Measurements from ENCODE around the gene KCNE4. TPM values are rescaled to one million over a fixed set of nuclear protein-coding genes. Genes with fewer than 3 reads are reported as not detected.
A peak's percentile ranks its signal among the peaks of the same experiment; 100 is the strongest.

KCNE4 gene
- total and polyA plus RNA-seq, 9 of the 15 experiments (the other 6 are each of a cell fraction or from before 2014, with no cell fraction given), result not detected

- Histone ChIP-seq H2AFZ (ENCODE audit: low read depth, low read length) (peak overlapping the region; percentile 59; the same call in 1 of the 2 replicates), H3K4me3 (no peak overlapping the region), H3K9me3 (replicated peaks; ENCODE audit: control insufficient read depth, insufficient read depth, low read depth, low read length) (no peaks in the 10 kb centered on the region), H3K36me3 (ENCODE audit: control insufficient read depth, insufficient read depth, low read length) (no peaks in the 10 kb centered on the region), H3K27me3 (ENCODE audit: control insufficient read depth in 2 of 2, insufficient read depth in 2 of 2, low read length in 2 of 2) (no peaks in the 10 kb centered on the region), H3K79me2 (ENCODE audit: control insufficient read depth, insufficient read depth, low read length) (no peaks in the 10 kb centered on the region), H3K9ac (ENCODE audit: insufficient read depth in 1 of 2, low read depth in 2 of 2, low read length in 2 of 2) (no peak overlapping the region), H3K9me1 (ENCODE audit: control insufficient read depth, insufficient read depth, low read length) (no peaks in the 10 kb centered on the region), H3K4me2 (ENCODE audit: insufficient read depth, low read length) (no peak overlapping the region), H4K20me1 (replicated peaks; ENCODE audit: control insufficient read depth, insufficient read depth, low read length) (no peaks in the 10 kb centered on the region), H3K4me1 (replicated peaks in 1 of 2; ENCODE audit: control insufficient read depth in 2 of 2, insufficient read depth in 2 of 2, low read length in 2 of 2) (peaks cover 10 to 39% of the 10 kb centered on the region in 2 experiments; a peak in 4 of 5 replicates), H3K27ac (ENCODE audit: extremely low read depth, low read depth, low read length) (no peak overlapping the region)
- intact Hi-C loops (cut with micrococcal nuclease) (no loop called here), in situ Hi-C loops (cut with MboI) (no loop called here)
- ATAC-seq (no peak), DNase-seq (ENCODE audit: extremely low read depth in 1 of 4, low spot score in 3 of 4) (no peak), FAIRE-seq (no peak)
- ChIA-PET POLR2A (interaction anchor here (1.4 kb wide), 2 partner anchors 11 to 21 kb away, joined by 3 to 4 read pairs; no protein-coding TSS in a partner anchor), CTCF (ENCODE audit: low intra/inter-chr PET ratio) (no interaction called here)
- WGBS (ENCODE audit: insufficient coverage, low coverage, missing lambda C conversion rate), result 78% methylated on average over 14 of the region's 14 CpGs
- BruUV-seq (replicated peaks), result no TSS peak
- no peak for TF ChIP-seq TRIM28 (IDR thresholded peaks at IDR 0.05)
- TF ChIP-seq NR2C1 (IDR thresholded peaks at IDR 0.05), result peak; percentile 74
- TF ChIP-seq NR2C1 (tag; IDR thresholded peaks at IDR 0.05), result peak; percentile 78
- peak; percentile 81 for TF ChIP-seq ESRRA (IDR thresholded peaks at IDR 0.05; ENCODE audit: borderline replicate concordance, low read depth)
- peak; percentile 63 for TF ChIP-seq ZBTB33 (CRISPR knock-in tag; IDR thresholded peaks at IDR 0.05)
- no peak for TF ChIP-seq NR2C2 (CRISPR knock-in tag; IDR thresholded peaks at IDR 0.05)
- TF ChIP-seq NR2C2 (tag; IDR thresholded peaks at IDR 0.05), result peak; percentile 68
Observed at GRCh38 chr2:223053484-223054192, 1.6 kb downstream of the KCNE4 start.
